Activated gamma-delta T cell (primary cell): ENCODE measurements around the gene HEBP2.
"Not testable (repeated sequence)": the region's sequence is repeated elsewhere in the genome, so short reads cannot be mapped to it uniquely, and the experiment has no call there.

Source experiments
- DNase-seq: peaks from one replicate; lab custom pipeline; 2025; lab: John Stamatoyannopoulos, UW
- total RNA-seq, 2 donors: gene quantifications; one replicate each; lab custom pipeline; 2026; lab: John Stamatoyannopoulos, UW

The HEBP2 gene
- total RNA-seq, result 46.3 to 101 reads per million in 2 donors

- peak; percentile 76 for DNase-seq
These were observed at the start of gene HEBP2 for GRCh38 chr6:138403801-138404665. TSS of gene HEBP2 (plus strand) at chr6:138404223. CDS start at chr6:138404496, 273 bp downstream.

DNA sequence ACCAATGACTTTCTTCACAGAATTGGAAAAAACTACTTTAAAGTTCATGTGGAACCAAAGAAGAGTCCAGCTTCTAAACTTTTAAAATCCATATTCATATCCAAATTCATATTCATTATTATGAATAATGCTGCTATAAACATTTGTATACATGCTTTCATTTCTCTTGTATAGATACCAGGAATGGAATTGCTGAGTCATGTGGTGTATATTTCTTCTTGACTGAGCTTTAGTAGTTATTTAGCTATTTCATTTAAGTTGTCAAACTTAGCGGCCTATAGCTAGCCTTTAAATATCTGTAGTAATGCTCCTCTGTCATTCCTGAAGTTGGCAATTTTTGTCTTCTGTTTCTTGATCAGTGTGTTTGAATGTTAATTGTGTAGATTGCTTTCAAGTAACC, 46.1 kb upstream of the HEBP2 start:
- DNase-seq, result no peak

- not testable (repeated sequence) for DNase-seq
These were observed 35.3 kb upstream of the HEBP2 start for GRCh38 chr6:138368684-138369083.

- DNase-seq, result no peak
These were observed 33.2 kb upstream of the HEBP2 start for GRCh38 chr6:138370631-138371451.

DNA sequence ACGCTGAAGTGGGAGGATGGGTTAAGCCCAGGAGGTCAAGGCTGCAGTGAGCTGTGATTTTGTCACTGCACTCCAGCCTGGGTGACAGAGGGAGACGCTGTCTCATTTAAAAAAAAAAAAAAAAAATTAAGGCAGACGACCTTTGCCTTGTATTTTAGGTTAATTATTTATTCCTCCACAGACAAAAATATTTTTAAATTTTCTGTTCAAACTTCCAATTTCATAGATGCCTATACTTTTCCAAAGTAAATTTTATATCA, 32.6 kb upstream of the HEBP2 start:
- no peak for DNase-seq

DNA sequence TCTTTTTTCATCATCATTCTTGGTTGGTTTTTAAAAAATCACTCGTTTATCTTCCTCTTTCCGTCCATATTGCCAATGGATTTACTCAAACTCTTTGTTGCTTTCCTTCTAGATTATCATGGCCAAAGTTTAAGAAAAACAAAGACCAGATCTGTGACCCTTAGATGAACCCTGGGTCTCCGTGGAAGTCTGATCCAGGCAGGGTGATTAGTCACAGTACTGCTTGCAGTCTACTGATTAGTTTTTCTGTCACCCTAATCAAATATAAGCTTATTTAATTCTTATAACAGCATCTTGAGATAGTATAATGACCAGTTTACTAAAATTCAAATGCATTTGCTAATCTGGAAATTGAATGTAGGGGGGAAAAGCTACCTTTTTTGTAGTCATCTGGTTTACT, 32.3 kb upstream of the HEBP2 start:
- no peak for DNase-seq

DNA sequence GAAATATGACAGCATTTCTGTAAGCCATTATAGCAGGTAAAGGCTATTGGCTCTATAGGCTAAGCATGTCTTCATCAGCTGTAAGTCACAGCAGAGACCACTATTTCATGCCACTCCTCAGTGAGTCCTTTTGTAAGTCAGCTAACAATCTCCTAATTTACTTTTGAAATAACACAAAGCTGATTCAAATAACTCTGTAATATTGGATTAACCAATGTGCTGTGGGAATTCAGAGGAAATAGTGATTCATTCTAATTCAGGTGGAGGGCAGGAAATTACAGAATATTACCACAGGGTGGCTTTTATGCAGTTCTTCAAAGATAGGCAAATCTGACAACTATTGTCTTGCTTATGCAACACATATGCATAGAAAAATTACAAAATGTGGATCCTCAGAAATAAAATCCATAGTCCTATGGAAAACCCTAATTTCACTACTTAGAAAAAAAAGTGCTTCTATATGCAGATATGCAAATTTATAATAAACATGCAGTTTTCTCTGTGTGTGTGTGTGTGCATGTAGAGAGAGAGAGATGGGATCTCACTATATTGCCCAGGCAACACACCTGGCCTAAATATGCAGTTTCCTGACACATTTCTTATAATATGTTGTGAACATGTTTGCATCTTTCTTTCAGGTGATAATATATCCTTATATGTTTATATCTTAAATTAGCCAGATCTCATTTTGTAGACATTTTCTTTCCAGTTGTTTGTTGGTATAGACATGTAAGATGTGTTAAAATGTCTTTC, 31.1 kb upstream of the HEBP2 start:
- no peak for DNase-seq

- no peak for DNase-seq
These were observed 29.8 kb upstream of the HEBP2 start for GRCh38 chr6:138374230-138374629.

DNA sequence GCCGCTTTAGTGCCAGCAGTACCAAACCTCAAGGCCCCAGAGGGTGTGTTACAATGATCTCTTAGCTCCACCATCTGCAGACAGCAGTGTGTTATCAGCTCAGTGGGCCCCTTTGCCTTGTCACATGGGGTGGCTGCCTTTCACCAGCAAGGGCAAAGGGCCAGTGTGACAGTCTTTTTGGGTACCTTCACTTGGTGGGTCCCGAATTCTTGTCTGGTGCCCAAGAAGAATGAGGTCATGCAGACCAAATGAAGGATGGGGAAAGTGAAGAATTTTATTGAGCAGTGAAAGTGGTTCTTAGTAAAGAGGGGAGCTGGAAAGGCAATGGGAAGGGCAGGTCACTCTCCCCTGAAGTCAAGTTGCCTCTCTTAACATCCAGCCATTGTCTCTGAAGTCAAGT, 29.2 kb upstream of the HEBP2 start:
- no peak for DNase-seq

- no peak for DNase-seq
These were observed 27.0 kb upstream of the HEBP2 start for GRCh38 chr6:138377042-138377441.

GRCh38 chr6:138377844-138378243, 26.2 kb upstream of the HEBP2 start, which contains the start of gene SMIM28:
TSS of gene SMIM28 (plus strand) at chr6:138377905. CDS start at chr6:138378073, 168 bp downstream.
- no peak for DNase-seq

GRCh38 chr6:138378463-138378862, 25.6 kb upstream of the HEBP2 start:
- DNase-seq, result no peak

- no peak for DNase-seq
These were observed 21.3 kb upstream of the HEBP2 start for GRCh38 chr6:138382498-138383265.

DNA sequence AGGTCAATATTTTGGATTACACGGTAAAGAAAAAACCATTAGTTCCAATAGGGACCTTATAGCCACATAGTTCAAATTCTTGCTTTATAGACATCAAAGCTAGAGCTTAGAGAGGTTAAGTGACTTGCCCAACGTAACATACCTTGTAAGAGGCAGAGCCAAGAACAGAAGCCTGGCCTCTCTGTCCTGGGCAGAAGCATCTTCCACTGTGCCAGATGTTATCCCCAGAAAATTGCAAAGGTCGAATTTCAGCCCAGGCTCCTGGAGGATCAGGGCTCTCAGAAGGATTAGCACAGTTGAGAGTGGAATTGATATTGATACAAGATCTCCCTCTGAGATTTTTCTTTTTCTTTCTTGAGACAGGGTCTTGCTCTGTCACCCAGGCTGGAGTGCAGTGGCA, 20.2 kb upstream of the HEBP2 start:
- DNase-seq, result no peak

DNA sequence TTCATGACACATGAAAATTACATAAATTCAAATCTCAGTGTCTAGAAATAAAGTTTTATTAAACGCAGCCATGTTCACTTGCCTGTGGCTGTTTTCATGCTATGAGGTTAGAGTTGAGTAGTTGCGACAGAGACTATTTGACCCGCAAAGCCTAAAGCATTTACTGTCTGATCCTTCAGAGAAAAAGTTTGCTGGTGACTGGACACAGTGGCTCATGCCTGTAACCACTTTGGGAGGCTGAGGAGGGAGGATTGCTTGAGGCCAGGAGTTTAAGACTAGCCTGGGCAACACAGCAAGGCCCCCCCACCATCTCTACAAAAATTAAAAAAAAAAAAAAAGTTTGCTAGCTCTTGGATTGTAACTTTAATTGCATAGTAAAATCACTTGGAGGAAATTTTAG, 17.1 kb upstream of the HEBP2 start:
- no peak for DNase-seq

DNA sequence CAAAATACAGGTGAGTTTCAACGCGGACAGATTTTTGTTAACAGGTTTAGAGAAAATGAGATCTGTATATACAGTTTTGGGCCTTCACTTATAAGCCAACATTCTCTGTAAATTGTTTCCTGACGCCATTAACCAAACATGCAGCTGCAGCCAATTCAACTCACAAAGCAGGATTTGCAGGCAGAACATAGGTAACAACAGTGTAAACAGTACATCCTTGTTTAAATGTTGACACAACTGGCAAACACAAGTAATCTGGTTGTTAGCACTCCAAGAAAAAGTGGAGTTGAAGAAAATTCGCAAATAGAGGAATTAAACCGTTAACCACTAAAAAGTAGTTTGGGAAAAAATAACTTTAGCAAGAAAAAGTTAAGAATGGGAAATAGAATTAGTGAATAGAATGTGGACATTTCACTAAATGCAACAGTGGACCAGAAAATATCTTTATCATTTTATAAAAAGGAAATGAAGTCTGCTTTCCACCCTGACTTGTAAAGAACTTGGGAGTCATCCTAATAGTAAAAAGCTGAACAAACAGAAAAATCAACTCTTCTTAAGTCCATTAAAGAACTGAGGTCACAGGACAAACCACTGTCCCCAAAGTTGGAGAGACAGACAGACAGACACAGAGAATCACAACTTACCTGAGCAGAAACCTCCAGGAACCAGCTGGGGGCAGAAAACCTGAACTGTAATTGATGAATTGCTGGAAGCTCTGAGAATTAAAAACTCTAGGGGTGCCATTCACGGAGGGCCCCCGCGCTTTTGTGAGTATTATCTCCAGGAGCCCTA, 16.2 kb upstream of the HEBP2 start:
- DNase-seq, result no peak

GRCh38 chr6:138389551-138389950, 14.5 kb upstream of the HEBP2 start:
- DNase-seq, result no peak

DNA sequence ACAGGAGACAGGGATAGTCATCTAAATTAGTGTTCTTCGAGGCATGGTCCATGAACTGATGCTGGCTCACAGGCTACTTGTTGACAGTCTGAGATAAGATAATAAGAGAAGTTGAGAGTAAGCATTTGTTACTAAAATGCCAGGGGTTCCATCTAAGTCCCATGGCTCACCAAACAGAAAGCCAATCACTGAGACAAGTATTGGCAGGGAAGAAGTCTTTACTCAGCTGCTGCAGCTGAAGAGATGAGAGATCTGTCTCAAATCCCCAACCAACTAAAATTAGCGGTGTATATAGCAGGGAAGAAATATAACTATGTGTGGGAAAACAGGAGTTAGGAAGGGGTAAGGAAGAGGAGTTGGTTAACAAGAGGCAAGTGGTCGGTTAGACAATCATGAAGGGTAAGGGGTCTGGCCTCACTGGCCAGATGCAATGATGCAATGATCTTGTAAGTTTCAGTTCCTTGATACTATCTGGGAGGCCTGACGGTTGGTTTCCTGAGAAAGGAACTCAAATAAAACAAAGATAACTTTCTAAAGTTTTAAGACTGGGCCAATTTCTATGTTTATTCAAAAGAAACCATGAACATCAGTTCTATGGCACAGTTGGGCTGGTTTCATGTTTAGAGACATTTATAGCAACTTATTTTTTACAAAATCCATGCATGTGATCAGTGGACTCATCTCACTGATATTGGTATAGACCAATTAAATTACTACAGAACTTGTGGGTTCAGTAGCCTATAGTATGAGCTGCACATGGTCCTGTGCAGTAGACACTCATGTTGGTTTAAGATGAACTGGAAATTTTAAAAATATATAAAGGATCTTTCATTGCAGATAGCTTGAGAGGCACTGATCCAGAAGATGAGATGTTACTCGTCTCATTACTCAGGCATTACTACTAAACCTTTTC, 9.9 kb upstream of the HEBP2 start:
- DNase-seq, result no peak

DNA sequence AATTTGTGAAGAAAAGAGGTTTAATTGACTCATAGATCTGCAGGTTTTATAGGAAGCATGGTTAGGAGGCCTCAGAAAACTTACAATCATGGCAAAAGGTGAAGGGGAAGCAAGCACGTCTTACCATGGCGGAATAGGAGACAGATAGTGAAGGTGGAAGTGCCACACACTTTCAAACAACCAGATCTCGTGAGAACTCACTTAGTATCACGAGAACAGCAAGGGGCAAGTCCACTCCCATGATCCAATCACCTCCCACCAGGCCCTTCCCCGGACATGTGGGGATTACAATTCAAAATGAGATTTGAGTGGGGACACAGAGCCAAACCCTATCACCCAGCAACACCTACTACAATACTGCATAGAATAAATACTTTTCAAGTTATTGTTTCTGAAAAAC, 7.3 kb upstream of the HEBP2 start:
- no peak for DNase-seq
